ENCODE results near the gene IPO11.
"Not testable (repeated sequence)": the region's sequence is repeated elsewhere in the genome, so short reads cannot be mapped to it uniquely, and the experiment has no call there.

The IPO11 gene

DNA sequence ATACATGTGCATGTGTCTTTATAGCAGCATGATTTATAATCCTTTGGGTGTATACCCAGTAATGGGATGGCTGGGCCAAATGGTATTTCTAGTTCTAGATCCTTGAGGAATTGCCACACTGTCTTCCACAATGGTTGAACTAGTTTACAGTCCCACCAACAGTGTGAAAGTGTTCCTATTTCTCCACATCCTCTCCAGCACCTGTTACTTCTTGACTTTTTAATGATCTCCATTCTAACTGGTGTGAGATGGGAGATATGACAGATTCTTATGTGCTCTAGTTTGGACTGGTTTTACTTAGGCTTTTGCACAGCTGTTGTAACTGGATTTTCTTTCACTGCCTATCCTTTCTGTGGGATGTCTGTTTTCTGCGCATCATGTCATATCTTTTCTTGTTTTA, 108.2 kb downstream of the IPO11 start:
- H3K9ac ChIP-seq (ENCODE audit: low read length), result not testable (repeated sequence)

GRCh38 chr5:62521319-62521718, 108.8 kb downstream of the IPO11 start:
- H3K27ac ChIP-seq (ENCODE audit: low read length, poor library complexity, severe bottlenecking), result no peak overlapping the region
- no peak overlapping the region for H4K91ac ChIP-seq (ENCODE audit: low read length)
- H2BK15ac ChIP-seq (ENCODE audit: low read depth, poor library complexity, severe bottlenecking), result no peak overlapping the region
- H3K4me3 ChIP-seq (ENCODE audit: insufficient read depth in 1 of 2, low read depth in 1 of 2, low read length in 2 of 2), result no peak overlapping the region
- H2BK12ac ChIP-seq (ENCODE audit: low read length in 2 of 2), result no peak overlapping the region
- no peaks in the 10 kb centered on the region for H3K4me1 ChIP-seq (ENCODE audit: control insufficient read depth, insufficient read depth, low read depth, low read length)
- H2AK5ac ChIP-seq (ENCODE audit: low read length, severe bottlenecking), result no peak overlapping the region
- H3K14ac ChIP-seq (ENCODE audit: low read length in 2 of 2), result no peak overlapping the region
- no peak overlapping the region for H2AFZ ChIP-seq (ENCODE audit: low read depth, low read length)
- H3K27me3 ChIP-seq (ENCODE audit: control insufficient read depth in 1 of 2, insufficient read depth in 1 of 2, low read length in 2 of 2), result no peaks in the 10 kb centered on the region
- no peak overlapping the region for H2BK5ac ChIP-seq (ENCODE audit: low read depth, low read length, poor library complexity, severe bottlenecking)
- H3K36me3 ChIP-seq (ENCODE audit: control insufficient read depth in 1 of 2, insufficient read depth in 2 of 2, low read depth in 1 of 2, low read length in 2 of 2), result peaks cover 0 to 20% of the 10 kb centered on the region in 2 experiments
- 90% methylated on average over 2 of the region's 2 CpGs for WGBS
- no peak overlapping the region for H3K9ac ChIP-seq (ENCODE audit: low read length)
- no peak for DNase-seq
- peaks cover 7% of the 10 kb centered on the region for H3K79me1 ChIP-seq (replicated peaks; ENCODE audit: low read length, poor library complexity, severe bottlenecking)
- H3K4ac ChIP-seq (ENCODE audit: low read depth in 1 of 2, low read length in 2 of 2), result no peak overlapping the region
- H4K8ac ChIP-seq (ENCODE audit: low read length), result no peak overlapping the region
- no peak overlapping the region for H3K4me2 ChIP-seq (ENCODE audit: low read length, poor library complexity, severe bottlenecking)
- H3K18ac ChIP-seq (ENCODE audit: low read depth in 1 of 2, low read length in 2 of 2), result no peak overlapping the region
- H3K23ac ChIP-seq (ENCODE audit: low read length in 2 of 2), result no peak overlapping the region
- no peaks in the 10 kb centered on the region for H3K9me3 ChIP-seq (ENCODE audit: control insufficient read depth, low read length)
- H2BK120ac ChIP-seq (ENCODE audit: low read depth, low read length), result no peak overlapping the region

More for the DNA sequence above, 108.2 kb downstream of the IPO11 start:
- H2BK15ac ChIP-seq (ENCODE audit: low read depth, poor library complexity, severe bottlenecking); H3K79me1 ChIP-seq (replicated peaks; ENCODE audit: low read length, poor library complexity, severe bottlenecking); H3K4me3 ChIP-seq (ENCODE audit: insufficient read depth in 1 of 2, low read depth in 1 of 2, low read length in 2 of 2); H2BK12ac ChIP-seq (ENCODE audit: low read length in 2 of 2); H3K27me3 ChIP-seq (ENCODE audit: control insufficient read depth in 1 of 2, insufficient read depth in 1 of 2, low read length in 2 of 2); H2BK5ac ChIP-seq (ENCODE audit: low read depth, low read length, poor library complexity, severe bottlenecking); H3K4me1 ChIP-seq (ENCODE audit: control insufficient read depth, insufficient read depth, low read depth, low read length); H2AFZ ChIP-seq (ENCODE audit: low read depth, low read length); H3K14ac ChIP-seq (ENCODE audit: low read length in 2 of 2); H2AK5ac ChIP-seq (ENCODE audit: low read length, severe bottlenecking); H3K27ac ChIP-seq (ENCODE audit: low read length, poor library complexity, severe bottlenecking); H2BK120ac ChIP-seq (ENCODE audit: low read depth, low read length); DNase-seq; H3K4me2 ChIP-seq (ENCODE audit: low read length, poor library complexity, severe bottlenecking); H3K23ac ChIP-seq (ENCODE audit: low read length in 2 of 2); H3K9me3 ChIP-seq (ENCODE audit: control insufficient read depth, low read length); H3K18ac ChIP-seq (ENCODE audit: low read depth in 1 of 2, low read length in 2 of 2); H3K4ac ChIP-seq (ENCODE audit: low read depth in 1 of 2, low read length in 2 of 2); H4K91ac ChIP-seq (ENCODE audit: low read length); H4K8ac ChIP-seq (ENCODE audit: low read length): not testable (repeated sequence)
- 100% methylated on average over 1 of the region's 1 CpG for WGBS
- H3K36me3 ChIP-seq (ENCODE audit: control insufficient read depth in 1 of 2, insufficient read depth in 2 of 2, low read depth in 1 of 2, low read length in 2 of 2), result peaks cover 0 to 20% of the 10 kb centered on the region in 2 experiments

- Histone ChIP-seq H3K4me3 (ENCODE audit: insufficient read depth in 1 of 2, low read depth in 1 of 2, low read length in 2 of 2) (no peak overlapping the region), H3K36me3 (ENCODE audit: control insufficient read depth in 1 of 2, insufficient read depth in 2 of 2, low read depth in 1 of 2, low read length in 2 of 2) (peaks cover 0 to 25% of the 10 kb centered on the region in 2 experiments), H3K27me3 (ENCODE audit: control insufficient read depth in 1 of 2, insufficient read depth in 1 of 2, low read length in 2 of 2) (no peaks in the 10 kb centered on the region), H2AK5ac (ENCODE audit: low read length, severe bottlenecking) (no peak overlapping the region), H3K9ac (ENCODE audit: low read length) (no peak overlapping the region), H3K4me1 (ENCODE audit: control insufficient read depth, insufficient read depth, low read depth, low read length) (no peaks in the 10 kb centered on the region), H2BK120ac (ENCODE audit: low read depth, low read length) (no peak overlapping the region), H2BK5ac (ENCODE audit: low read depth, low read length, poor library complexity, severe bottlenecking) (no peak overlapping the region), H3K27ac (ENCODE audit: low read length, poor library complexity, severe bottlenecking) (no peak overlapping the region), H3K18ac (ENCODE audit: low read depth in 1 of 2, low read length in 2 of 2) (no peak overlapping the region), H2BK15ac (ENCODE audit: low read depth, poor library complexity, severe bottlenecking) (no peak overlapping the region), H3K14ac (ENCODE audit: low read length in 2 of 2) (no peak overlapping the region), H3K4ac (ENCODE audit: low read depth in 1 of 2, low read length in 2 of 2) (no peak overlapping the region), H3K4me2 (ENCODE audit: low read length, poor library complexity, severe bottlenecking) (no peak overlapping the region), H3K79me1 (replicated peaks; ENCODE audit: low read length, poor library complexity, severe bottlenecking) (peaks cover 7% of the 10 kb centered on the region), H4K91ac (ENCODE audit: low read length) (no peak overlapping the region), H3K23ac (ENCODE audit: low read length in 2 of 2) (no peak overlapping the region), H3K9me3 (ENCODE audit: control insufficient read depth, low read length) (no peaks in the 10 kb centered on the region), H4K8ac (ENCODE audit: low read length) (no peak overlapping the region), H2AFZ (ENCODE audit: low read depth, low read length) (no peak overlapping the region), H2BK12ac (ENCODE audit: low read length in 2 of 2) (no peak overlapping the region)
- 100% methylated on average over 1 of the region's 1 CpG for WGBS
- no peak for DNase-seq
Observed at GRCh38 chr5:62522811-62523210, 110.2 kb downstream of the IPO11 start.

- H3K27me3 ChIP-seq (ENCODE audit: control insufficient read depth in 1 of 2, insufficient read depth in 1 of 2, low read length in 2 of 2), result no peaks in the 10 kb centered on the region
- no peak overlapping the region for H2BK5ac ChIP-seq (ENCODE audit: low read depth, low read length, poor library complexity, severe bottlenecking)
- H3K14ac ChIP-seq (ENCODE audit: low read length in 2 of 2), result no peak overlapping the region
- no peak overlapping the region for H3K4me3 ChIP-seq (ENCODE audit: insufficient read depth in 1 of 2, low read depth in 1 of 2, low read length in 2 of 2)
- no peak overlapping the region for H3K9ac ChIP-seq (ENCODE audit: low read length)
- no peak overlapping the region for H2BK15ac ChIP-seq (ENCODE audit: low read depth, poor library complexity, severe bottlenecking)
- H3K27ac ChIP-seq (ENCODE audit: low read length, poor library complexity, severe bottlenecking), result no peak overlapping the region
- DNase-seq, result no peak
- no peaks in the 10 kb centered on the region for H3K9me3 ChIP-seq (ENCODE audit: control insufficient read depth, low read length)
- H3K23ac ChIP-seq (ENCODE audit: low read length in 2 of 2), result no peak overlapping the region
- H2BK120ac ChIP-seq (ENCODE audit: low read depth, low read length), result no peak overlapping the region
- no peak overlapping the region for H4K91ac ChIP-seq (ENCODE audit: low read length)
- 100% methylated on average over 2 of the region's 2 CpGs for WGBS
- no peak overlapping the region for H3K18ac ChIP-seq (ENCODE audit: low read depth in 1 of 2, low read length in 2 of 2)
- H3K4me2 ChIP-seq (ENCODE audit: low read length, poor library complexity, severe bottlenecking), result no peak overlapping the region
- H3K79me1 ChIP-seq (replicated peaks; ENCODE audit: low read length, poor library complexity, severe bottlenecking), result peaks cover 3% of the 10 kb centered on the region
- no peaks in the 10 kb centered on the region for H3K4me1 ChIP-seq (ENCODE audit: control insufficient read depth, insufficient read depth, low read depth, low read length)
- H3K36me3 ChIP-seq (ENCODE audit: control insufficient read depth in 1 of 2, insufficient read depth in 2 of 2, low read depth in 1 of 2, low read length in 2 of 2), result peaks cover 0 to 30% of the 10 kb centered on the region in 2 experiments
- no peak overlapping the region for H2AK5ac ChIP-seq (ENCODE audit: low read length, severe bottlenecking)
- no peak overlapping the region for H3K4ac ChIP-seq (ENCODE audit: low read depth in 1 of 2, low read length in 2 of 2)
- H4K8ac ChIP-seq (ENCODE audit: low read length), result no peak overlapping the region
- no peak overlapping the region for H2AFZ ChIP-seq (ENCODE audit: low read depth, low read length)
- H2BK12ac ChIP-seq (ENCODE audit: low read length in 2 of 2), result no peak overlapping the region
Observed at GRCh38 chr5:62533597-62533996, 121.0 kb downstream of the IPO11 start.
